ENCODE results near the gene RDX. TPM values are rescaled to one million over a fixed set of nuclear protein-coding genes. Genes with fewer than 3 reads are reported as not detected.

Gene RDX
- total RNA-seq, 1 experiment from 2014 or later: 131 TPM

GRCh38 chr11:110272919-110273318 lies 23.5 kb downstream of the RDX start:
- no peak for DNase-seq (ENCODE audit: low read depth, low spot score)
- no peak for TF ChIP-seq CTCF (IDR thresholded peaks at IDR 0.05 in 2 of 3, conservative IDR thresholded peaks at IDR 0.05 in 1 of 3; ENCODE audit: borderline replicate concordance in 1 of 3, insufficient read depth in 1 of 3, low read depth in 2 of 3, low read length in 2 of 3)
- TF ChIP-seq ZNF274 (IDR thresholded peaks at IDR 0.05; ENCODE audit: low read depth, low read length): no peak
- TF ChIP-seq CEBPB (IDR thresholded peaks at IDR 0.05; ENCODE audit: low read depth): no peak
- H3K27ac ChIP-seq (ENCODE audit: low read depth, low read length): no peak overlapping the region
- ATAC-seq: no peak
- intact Hi-C loops (cut with micrococcal nuclease): no loop called here
- H3K9me3 ChIP-seq (ENCODE audit: control insufficient read depth in 1 of 2, insufficient read depth in 1 of 2, low read depth in 1 of 2, low read length in 2 of 2): no peaks in the 10 kb centered on the region
- ChIA-PET CTCF (no interaction called here), POLR2A (no interaction called here), RAD21 (ENCODE audit: low non-redundant PET in 1 of 2, low total read pairs in 2 of 2, uncharacterized antibody in 2 of 2, unreplicated experiment in 2 of 2) (no interaction called here)
- no peaks in the 10 kb centered on the region for H3K4me1 ChIP-seq (ENCODE audit: control insufficient read depth in 1 of 2, insufficient read depth in 2 of 2, low read length in 2 of 2)
- H3K9ac ChIP-seq (ENCODE audit: low read length): no peak overlapping the region
- BruUV-seq (replicated peaks): no TSS peak
- no peak overlapping the region for H3K4me3 ChIP-seq (replicated peaks in 1 of 2; ENCODE audit: low read depth in 1 of 2, low read length in 2 of 2)
- H3K79me2 ChIP-seq (ENCODE audit: insufficient read depth, low read length): peaks cover 98% of the 10 kb centered on the region
- no peak overlapping the region for H3K4me2 ChIP-seq (ENCODE audit: low read length)
- H3K27me3 ChIP-seq (ENCODE audit: insufficient read depth, low read length): no peaks in the 10 kb centered on the region
- no peaks in the 10 kb centered on the region for H3K9me2 ChIP-seq (ENCODE audit: insufficient read depth)
- peaks cover 8 to 11% of the 10 kb centered on the region in 2 experiments for H3K36me3 ChIP-seq (ENCODE audit: control insufficient read depth in 1 of 2, insufficient read depth in 2 of 2, low read length in 2 of 2)
- H2AFZ ChIP-seq (ENCODE audit: low read depth, low read length, poor library complexity, severe bottlenecking): no peak overlapping the region
- peaks cover 9% of the 10 kb centered on the region; the same call in 1 of the 2 replicates for H4K20me1 ChIP-seq (ENCODE audit: insufficient read depth)

GRCh38 chr11:110269996-110270395 lies 26.4 kb downstream of the RDX start:
- Histone ChIP-seq H3K4me1 (ENCODE audit: control insufficient read depth in 1 of 2, insufficient read depth in 2 of 2, low read length in 2 of 2) (no peaks in the 10 kb centered on the region), H3K9me2 (ENCODE audit: insufficient read depth) (no peaks in the 10 kb centered on the region), H2AFZ (ENCODE audit: low read depth, low read length, poor library complexity, severe bottlenecking) (no peak overlapping the region), H3K4me2 (ENCODE audit: low read length) (no peak overlapping the region), H4K20me1 (ENCODE audit: insufficient read depth) (peaks cover 9% of the 10 kb centered on the region; the same call in 1 of the 2 replicates), H3K79me2 (ENCODE audit: insufficient read depth, low read length) (peaks cover 95% of the 10 kb centered on the region), H3K9me3 (ENCODE audit: control insufficient read depth in 1 of 2, insufficient read depth in 1 of 2, low read depth in 1 of 2, low read length in 2 of 2) (no peaks in the 10 kb centered on the region), H3K27ac (ENCODE audit: low read depth, low read length) (no peak overlapping the region), H3K9ac (ENCODE audit: low read length) (no peak overlapping the region), H3K27me3 (ENCODE audit: insufficient read depth, low read length) (no peaks in the 10 kb centered on the region), H3K36me3 (ENCODE audit: control insufficient read depth in 1 of 2, insufficient read depth in 2 of 2, low read length in 2 of 2) (peaks cover 6 to 11% of the 10 kb centered on the region in 2 experiments), H3K4me3 (replicated peaks in 1 of 2; ENCODE audit: low read depth in 1 of 2, low read length in 2 of 2) (no peak overlapping the region)
- intact Hi-C loops (cut with micrococcal nuclease): no loop called here
- ChIA-PET POLR2A (no interaction called here), RAD21 (ENCODE audit: low non-redundant PET in 1 of 2, low total read pairs in 2 of 2, uncharacterized antibody in 2 of 2, unreplicated experiment in 2 of 2) (no interaction called here), CTCF (no interaction called here)
- no peak for ATAC-seq
- no peak for DNase-seq (ENCODE audit: low read depth, low spot score)
- BruUV-seq (replicated peaks): no TSS peak
- TF ChIP-seq JUND (IDR thresholded peaks at IDR 0.05) (no peak), EZH2 (IDR thresholded peaks at IDR 0.05) (no peak), CTCF (IDR thresholded peaks at IDR 0.05 in 2 of 3, conservative IDR thresholded peaks at IDR 0.05 in 1 of 3; ENCODE audit: borderline replicate concordance in 1 of 3, insufficient read depth in 1 of 3, low read depth in 2 of 3, low read length in 2 of 3) (no peak), EGR1 (IDR thresholded peaks at IDR 0.05; ENCODE audit: low read depth) (no peak), REST (IDR thresholded peaks at IDR 0.05; ENCODE audit: low read depth) (no peak), POLR2A (IDR thresholded peaks at IDR 0.05; ENCODE audit: borderline replicate concordance, extremely low read depth, insufficient read depth, insufficient read length) (no peak), FOSL1 (IDR thresholded peaks at IDR 0.05; ENCODE audit: low read depth) (no peak), CEBPB (IDR thresholded peaks at IDR 0.05; ENCODE audit: low read depth) (no peak), CBX3 (IDR thresholded peaks at IDR 0.05; ENCODE audit: low read depth) (no peak), SP1 (IDR thresholded peaks at IDR 0.05; ENCODE audit: low read depth) (no peak), MAX (IDR thresholded peaks at IDR 0.05) (no peak), ELF1 (IDR thresholded peaks at IDR 0.05; ENCODE audit: borderline replicate concordance, low read depth) (no peak)
